ENCODE results near the gene NTSR1.
A peak's percentile ranks its signal among the peaks of the same experiment; 100 is the strongest.

Gene NTSR1

DNA sequence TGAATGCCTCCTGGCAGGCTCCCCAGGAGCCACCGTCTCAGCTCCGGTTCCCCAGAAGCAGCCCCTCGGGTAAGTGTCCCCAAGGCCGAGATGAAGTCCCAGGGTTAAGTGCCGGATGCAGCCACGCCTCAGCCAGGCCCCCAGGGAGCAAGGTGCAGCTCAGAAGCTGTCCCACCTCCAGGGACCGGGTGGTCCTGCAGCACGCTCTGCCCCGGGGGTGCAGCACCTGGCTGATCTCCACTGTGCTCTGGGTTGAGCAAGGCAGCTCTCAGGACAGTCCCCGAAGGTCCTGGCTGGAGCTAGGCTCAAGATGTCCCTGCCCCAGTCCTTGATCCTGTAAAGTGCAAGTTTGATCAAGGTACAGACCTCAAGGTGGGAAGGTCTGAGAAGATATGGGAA, 15.1 kb upstream of the NTSR1 start:
- DNase-seq (ENCODE audit: low read depth, low spot score): no peak

DNA sequence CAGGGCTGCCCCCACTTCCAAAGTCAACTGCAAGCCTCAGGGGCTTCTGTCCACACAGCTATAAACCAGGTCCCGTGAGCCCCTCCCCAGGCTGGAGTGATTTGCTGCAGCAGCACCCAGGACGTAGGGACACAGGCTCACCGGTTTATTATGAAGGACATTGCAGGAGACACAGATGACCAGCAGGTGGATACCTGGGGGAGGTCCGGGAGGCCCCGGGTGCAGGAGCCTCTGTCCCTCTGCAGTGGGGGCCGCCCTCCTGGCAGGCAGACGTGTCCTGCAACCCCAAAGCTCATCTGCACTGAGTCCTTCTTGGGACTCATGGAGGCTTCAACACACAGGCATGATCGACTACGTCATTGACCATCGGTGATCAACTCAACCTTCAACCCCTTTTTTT, 14.5 kb upstream of the NTSR1 start:
- DNase-seq (ENCODE audit: low read depth, low spot score): no peak

DNA sequence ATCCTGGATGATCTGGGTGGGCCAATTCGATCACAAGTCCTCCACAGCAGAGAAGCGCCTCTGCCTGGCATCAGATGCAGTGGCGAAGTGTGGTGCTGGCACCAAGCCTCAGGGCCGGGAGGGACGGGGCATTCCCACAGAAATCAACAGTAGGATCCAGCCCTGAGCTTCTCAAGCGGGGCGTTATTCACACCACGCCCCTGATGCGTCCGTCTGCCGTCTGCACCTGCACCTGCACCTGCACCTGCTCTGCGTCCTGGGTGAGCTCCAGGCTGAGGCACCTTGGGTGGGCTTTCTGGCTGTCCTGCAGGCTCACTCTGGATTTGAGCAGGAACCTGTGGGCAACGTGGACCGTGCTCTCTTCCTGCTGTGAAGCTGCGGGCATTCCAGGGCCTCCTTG, 13.8 kb upstream of the NTSR1 start:
- no peak for DNase-seq (ENCODE audit: low read depth, low spot score)

DNA sequence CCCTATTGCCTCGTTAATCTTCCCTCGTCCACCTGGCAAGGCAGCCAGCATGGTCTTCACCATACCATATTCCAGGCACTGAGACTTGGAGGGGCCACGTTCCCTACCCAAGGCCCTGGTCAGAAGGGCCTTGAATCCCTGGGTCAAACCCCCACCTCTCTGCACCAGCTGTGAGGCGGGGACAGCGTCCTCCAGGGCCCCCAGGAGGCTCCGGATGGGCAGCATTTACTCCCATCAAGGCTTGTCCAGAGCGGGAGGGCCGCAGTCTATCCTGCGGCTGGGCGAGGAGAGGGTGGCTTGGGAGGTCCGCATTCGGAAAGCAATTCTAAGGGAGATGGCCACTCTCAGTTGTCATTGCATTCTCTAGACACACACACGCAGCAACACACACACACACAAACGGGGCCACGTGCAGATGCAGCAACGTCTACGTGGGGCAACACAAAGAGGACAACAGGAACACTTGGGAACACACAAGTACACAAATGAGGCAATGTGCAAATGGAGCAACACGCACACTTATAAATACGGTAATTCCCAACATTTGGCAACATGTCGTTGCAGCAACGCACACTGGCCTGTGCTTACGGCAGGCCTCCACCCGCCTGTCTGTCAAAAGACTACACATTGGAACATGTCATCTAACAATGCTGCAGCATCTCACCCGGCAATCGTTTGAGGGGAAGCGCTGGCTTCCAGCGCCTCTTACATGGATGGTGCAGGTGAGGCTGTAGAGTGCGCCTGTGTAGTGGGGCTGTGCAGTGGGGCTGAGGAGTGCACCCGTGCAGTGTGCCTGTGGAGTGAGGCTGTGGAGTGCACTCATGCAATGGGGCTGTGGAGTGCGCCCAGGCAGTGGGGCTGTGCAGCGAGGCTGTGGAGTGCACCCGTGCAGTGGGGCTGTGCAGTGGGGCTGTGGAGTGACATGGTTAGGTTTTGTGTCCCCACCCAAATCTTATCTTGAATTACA, 12.9 kb upstream of the NTSR1 start:
- no peak for DNase-seq (ENCODE audit: low read depth, low spot score)

DNA sequence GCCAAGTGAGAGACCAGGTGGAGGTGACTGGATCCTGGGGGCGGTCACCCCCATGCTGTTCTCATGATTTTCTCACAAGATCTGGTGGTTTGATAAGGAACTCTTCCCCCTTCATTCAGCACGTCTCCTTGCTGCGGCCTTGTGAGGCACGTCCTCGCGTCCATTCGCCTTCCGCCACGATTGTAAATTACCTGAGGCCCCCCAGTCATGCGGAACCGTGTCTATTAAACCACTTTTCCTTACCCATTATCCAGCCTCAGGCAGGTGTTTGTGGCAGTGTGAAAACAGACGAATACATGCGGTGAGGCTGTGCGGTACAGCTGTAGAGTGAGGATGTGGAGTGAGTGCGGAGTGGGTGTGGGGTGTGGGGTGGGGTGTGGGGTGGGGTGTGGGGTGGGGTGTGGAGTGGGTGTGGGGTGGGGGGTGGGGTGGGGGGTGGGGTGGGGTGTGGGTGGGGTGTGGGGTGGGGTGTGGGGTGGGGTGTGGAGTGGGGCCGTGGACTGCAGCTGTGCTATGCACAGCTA, 12.1 kb upstream of the NTSR1 start:
- DNase-seq (ENCODE audit: low read depth, low spot score): no peak

DNA sequence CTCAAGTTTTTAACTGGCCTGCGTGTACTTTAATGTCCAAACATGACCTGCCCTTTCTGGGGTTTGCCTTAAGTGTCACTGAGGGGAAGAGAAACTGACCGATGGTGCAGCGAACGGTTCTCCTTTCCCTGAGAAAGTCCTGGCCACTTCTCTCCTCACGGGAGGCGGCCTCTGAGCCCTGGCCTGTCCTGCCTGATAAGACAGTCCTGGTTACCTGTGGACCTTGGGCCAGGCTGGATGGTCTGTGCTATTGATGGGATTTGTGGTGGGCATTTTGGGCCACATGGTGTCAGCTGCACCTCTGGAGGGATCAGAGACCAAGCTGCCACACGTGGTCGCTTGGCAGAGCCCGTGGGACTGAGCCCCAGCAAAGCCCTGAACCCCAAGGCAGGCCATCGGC, 11.6 kb upstream of the NTSR1 start:
- DNase-seq (ENCODE audit: low read depth, low spot score): no peak

DNA sequence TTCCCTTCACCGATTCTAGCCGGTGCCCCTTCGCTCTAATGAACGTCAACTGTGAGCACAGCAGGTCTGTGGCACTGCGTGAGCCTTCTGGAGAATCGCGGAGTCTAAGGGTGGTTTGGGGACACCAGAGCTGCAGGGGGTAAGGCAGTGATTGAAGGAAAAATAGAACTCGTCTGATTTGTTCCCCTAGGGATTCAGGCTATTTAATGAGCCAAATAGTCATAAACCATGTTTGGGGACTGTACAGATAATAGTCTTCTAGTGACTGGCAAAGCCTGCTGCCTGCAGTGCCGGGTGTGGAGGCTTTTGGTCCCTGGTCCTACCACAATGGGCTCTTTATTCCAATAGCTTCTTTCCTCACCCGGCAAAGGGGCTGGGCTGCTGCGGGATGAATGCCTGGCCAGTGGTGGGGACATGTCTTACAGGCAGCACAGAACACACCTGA, 11.1 kb upstream of the NTSR1 start:
- DNase-seq (ENCODE audit: low read depth, low spot score): no peak

DNA sequence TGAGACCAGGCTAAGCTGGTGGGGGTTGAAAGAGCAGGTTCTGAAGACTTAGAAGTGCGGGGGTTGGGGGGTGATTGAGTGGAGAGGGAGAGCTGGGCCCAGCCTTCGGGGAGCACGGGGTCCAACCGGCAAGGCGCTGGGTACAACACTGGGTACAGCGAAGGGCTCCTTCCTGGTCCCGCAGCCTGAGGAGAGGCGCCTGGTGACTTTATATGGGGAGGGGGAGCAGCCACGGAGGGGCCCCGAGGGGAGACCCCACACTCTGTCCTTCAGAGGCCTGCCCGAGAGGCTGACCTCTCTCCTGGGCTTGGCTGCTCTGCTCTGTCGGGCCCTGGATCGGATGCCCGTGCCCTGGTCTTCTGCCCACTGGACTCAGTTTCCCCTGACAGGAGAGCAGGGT, 10.4 kb upstream of the NTSR1 start:
- DNase-seq (ENCODE audit: low read depth, low spot score): no peak

DNA sequence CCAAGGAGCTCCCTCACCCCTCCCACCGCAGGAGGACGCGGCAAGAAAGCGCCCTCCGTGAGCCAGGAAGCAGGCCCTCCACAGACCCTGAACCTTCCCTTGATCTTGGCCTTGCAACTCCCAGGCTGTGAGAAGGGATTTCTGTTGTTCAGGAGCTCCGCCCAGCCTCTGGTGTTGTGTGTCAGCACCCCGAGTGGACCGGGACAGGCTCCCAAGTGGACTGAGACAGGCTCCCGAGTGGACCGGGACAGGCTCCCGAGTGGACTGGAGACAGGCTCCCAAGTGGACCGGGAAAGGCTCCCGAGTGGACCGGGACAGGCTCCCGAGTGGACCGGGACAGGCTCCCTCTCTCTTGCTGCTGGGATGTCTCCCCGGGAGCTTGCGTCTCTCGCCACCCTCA, 9.3 kb upstream of the NTSR1 start:
- DNase-seq (ENCODE audit: low read depth, low spot score): no peak

DNA sequence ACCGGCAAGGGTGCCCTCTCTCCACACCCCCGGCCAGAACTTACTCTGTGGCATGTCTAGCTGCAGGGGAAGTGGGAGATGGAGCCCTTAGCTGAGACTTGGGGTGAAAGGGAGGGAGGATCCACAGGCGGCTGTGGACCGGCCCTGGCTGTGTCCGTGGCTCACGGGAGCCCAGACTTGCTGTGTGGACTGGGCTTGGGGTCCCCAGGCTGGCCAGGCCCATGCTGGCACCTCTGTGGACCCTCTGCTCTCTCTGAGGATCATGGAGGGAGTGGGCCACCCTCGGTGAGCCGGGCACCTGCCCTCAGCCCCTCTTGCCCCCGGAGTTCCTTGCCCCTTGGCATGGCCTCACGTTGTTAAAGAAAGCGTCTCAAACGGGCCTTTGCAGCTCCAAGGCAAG, 8.9 kb upstream of the NTSR1 start:
- no peak for DNase-seq (ENCODE audit: low read depth, low spot score)

DNA sequence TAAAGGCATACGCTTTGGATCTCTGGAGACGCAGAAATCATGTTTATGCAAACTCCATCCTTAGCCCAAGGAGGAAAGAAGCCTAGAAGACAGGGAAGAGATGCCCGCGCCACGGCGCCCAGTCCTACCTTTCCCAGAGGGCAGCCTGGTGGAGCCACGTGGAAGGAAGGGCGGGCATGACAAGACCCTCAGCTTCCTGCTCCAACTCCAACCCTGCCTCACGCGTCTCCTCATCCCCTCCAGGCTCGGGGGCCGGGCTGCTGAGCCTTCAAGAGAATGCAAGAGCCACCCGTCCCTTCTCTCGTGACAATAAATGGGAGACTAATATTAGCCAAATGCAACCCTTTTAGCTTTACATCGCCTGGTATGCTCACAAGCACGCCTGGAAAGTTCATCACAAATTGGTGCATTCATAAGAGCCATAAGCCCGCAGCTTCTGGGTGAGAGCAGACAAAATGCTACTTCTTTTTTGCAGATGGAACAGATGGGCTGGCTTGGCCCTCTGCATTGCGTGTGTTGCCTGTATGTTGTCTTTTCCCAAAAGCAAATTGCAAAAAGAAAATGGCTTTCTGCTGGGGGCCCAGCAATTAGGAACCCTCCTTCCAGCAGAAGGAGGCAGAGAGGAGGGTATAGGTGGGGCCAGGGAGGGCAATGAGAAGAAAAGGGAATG, 8.2 kb upstream of the NTSR1 start:
- DNase-seq (ENCODE audit: low read depth, low spot score): no peak

DNA sequence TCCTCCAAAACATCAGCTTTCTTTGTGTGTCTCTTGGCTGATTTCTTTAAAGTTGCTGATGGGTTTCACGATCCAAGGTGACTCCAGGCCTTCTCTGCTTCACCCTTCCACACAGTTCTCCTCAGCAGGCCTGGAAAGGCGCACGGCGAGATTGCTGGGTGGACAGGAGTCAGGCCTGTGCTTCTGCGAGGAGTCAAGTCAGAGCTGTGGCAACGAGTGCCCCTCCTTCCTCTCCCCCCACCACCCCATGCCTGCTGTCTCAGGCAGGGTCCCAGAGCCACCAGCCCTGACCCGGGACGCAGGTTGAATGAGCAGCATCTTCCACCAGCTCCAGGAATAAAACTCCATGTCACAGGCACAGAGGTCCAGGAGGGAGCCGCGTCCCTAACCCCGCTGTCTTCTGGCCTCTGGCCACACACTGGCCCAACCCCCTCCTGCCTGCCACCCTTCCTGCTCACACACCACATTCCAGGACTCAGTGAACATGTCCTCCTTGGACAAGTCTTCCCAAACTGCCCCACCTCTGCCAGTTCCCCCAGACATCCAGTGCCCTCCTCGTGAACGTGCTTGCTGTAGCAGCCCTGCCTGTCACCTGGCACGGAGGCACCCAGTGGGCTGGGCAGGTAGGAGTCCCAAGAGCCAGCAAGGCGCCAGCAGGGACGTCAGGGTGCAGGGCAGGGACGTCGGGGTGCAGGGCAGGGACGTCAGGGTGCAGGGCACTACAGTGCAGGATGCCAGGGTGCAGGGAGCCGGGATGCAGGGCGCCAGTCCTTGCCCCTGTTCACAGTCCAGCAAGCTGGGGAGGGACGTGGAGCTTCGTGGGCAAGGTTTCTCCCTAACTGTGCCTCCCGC, 7.2 kb upstream of the NTSR1 start:
- DNase-seq (ENCODE audit: low read depth, low spot score): no peak

DNA sequence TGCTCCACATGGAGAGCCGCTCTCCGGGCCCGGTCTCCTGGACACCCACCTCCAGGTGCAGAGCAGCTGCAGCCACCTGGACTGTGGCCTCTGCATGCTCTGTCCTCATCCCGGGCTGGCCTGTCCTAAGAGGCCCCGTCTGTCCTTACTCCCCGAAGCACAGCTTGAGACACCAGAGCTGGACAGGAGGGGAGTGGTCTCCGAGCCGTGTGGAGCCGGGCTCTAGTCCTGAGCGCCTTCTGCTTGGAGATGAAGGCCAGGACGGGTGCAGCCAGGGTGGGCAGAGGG, 6.7 kb upstream of the NTSR1 start:
- DNase-seq (ENCODE audit: low read depth, low spot score): no peak

DNA sequence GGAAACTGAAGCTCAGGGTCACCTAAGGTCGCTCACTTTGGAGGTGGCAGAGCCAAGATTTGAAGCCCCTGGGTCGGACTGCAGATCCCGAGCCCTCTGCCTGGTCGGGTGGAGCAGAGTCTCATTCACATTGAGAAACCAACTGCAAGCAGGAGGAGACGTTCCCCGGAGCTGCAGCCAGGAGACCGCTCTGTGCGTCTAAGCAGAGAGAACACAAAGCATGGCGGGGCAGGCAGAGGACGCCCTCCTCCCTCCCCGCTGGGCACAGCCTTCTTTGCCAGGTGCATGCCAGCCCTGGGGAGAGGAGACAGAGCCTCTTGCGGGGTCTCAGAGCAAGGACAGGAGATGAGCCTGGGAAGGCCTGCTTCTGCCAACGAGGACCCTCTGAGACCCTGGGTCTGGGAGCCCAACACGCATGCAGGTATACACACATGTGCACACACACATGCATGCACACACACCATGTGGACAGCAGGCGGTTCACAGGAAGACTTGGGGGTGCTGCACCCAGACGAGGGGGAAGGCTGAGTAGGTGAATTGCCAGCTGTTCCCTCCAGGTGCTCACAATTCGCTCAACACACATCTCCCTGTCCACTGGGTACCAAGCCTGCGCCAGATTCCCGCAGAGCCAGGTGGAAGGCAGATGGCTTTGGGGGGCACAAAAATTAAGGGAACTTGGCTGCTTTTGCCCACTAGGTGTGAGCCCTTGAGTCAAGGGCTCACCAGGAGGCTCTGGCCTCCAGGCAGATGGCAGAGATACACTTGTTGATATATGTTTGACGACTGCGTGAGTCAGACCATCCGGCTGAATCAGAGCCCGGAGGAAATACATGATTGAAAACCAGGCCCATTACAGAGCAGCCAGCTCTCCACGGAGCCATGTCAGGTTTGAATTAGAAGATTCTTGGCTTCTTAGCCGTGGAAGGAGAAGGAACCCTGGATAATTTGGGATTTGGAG, 5.5 kb upstream of the NTSR1 start:
- peak; percentile 70 for DNase-seq (ENCODE audit: low read depth, low spot score)

DNA sequence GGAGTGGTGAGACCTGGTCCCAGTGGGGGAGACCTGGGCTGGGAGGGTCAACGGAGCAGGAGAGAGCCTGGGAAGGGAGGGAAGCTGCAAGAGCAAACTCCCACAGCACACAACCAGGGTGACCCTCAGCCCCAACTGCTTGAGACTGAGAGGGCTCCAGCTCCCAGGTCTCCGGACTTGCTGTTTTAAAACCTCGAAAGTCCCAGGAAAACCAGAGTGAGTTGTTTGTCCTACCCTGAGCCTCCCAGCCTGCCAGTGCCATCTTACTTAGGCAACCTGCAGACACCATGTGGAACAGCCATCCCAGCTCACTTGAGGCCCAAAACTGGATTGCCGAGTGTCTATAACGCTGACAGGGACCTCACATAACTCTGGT, 4.8 kb upstream of the NTSR1 start:
- DNase-seq (ENCODE audit: low read depth, low spot score): no peak

DNA sequence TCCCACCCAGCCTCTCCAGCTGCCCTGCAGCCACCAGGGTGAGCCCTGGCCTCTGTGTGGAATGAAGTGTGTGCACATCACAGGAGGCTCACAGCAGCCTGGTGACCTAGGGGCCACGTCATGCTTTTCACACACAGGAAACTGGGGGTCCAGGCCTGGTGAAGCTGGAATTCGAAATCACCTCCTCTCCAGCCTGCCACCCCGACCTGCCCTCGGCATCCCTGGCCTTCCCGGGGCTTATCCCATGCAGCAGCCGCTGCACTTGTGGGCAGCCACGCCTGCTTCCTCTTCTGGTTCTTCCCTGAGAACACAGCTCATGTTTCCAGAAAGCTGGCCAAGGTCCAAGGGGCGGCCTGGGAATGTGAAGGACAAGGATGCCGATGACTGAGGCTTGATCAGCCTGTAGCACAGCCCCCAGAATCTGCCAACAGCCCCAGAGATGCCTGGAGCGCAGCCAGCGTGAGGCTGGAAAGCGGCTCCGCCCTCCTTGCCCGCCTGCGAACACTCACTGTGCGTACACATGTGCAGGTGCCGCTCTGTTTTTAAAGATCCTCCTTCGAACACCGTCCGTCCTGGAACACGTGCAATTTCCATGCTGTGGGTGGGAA, 4.2 kb upstream of the NTSR1 start:
- peak; percentile 93 for DNase-seq (ENCODE audit: low read depth, low spot score)

DNA sequence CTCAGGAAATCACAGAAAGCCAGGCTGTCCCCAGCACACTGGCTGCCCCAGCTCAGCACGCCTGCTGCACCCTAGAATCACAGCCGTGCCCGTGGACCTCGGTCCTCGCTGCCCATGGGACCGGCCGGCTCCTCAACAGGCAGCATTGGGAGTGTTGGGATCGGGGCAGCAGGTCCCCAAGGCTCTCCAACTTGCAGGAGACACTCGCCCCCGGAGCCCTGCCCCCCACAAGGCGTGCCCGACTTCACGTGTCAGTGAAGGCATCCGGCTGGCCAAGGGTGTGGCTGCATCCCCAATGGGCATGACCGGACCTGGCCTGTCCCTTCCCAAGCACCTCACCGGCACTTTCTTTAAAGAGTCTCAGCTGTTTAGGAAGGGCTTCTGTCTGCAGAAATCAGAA, 3.0 kb upstream of the NTSR1 start:
- DNase-seq (ENCODE audit: low read depth, low spot score): no peak

DNA sequence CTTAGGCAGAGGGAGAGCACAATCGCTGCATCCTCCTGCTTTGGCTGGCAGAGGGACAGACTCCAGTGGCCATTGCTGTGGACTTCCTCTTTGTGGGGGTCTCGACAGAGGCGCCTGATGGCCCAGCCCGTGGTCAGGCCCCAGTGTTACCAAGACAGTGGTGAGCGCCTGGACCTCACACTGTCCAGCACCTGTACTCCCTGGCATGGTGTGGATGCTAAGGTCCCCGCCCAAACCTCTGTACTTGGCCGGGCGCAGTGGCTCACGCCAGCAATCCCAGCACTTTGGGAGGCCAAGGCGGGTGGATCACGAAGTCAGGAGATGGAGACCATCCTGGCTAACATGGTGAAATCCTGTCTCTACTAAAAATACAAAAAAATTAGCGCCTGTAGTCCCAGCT, 2.3 kb upstream of the NTSR1 start:
- DNase-seq (ENCODE audit: low read depth, low spot score): no peak

DNA sequence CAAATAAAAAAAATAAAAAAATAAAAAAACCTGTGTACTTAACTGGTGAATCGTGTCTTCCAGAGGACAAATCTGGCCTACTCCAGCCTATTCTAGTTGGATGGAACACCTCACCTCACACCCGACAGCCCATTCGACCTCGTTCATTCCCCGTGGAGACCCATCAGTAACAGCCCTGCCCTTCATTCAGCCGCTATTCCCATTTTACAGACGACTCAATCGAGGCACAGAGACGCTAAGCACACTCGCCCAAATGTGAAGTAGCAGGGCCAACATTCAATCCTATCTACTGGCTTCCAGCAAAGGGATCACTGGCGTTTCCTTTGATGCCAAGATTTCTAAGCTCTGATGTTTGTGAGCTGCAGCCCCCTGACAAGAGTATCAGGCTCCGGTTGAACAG, 1.8 kb upstream of the NTSR1 start:
- DNase-seq (ENCODE audit: low read depth, low spot score): no peak

DNA sequence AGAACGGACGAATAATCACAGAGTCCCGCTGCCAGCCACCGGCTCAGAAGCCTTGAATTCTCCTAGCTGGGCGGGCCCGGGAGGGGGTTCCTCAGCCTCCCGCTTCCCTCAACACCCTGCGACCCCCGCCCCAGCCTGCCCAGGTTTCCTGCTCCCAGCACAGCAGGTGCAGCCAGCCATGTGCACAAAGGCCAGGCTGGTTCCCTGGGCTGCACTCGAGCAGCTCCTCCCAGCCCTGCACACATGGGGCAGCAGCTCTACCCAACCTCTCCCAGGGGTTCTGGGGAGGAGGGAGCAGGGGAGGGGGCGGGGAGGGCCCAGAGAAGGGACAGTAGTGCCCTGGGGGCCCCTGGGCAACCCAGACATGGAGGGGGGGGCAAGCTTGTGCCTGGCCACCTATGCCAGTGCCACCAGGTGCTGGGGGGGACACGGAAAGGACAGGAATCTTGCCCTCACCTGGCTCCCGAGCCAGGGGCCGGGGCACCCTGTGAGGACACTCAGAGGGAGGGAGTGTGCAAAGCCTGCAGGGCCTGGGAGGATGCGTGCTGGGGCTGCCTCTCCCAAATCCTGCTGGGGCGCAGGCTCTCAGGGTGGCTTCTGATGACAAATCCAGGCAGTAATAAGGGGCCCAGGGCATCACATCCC, 1.2 kb upstream of the NTSR1 start:
- DNase-seq (ENCODE audit: low read depth, low spot score): no peak
